Activated CD4-positive, CD25-positive, alpha-beta regulatory T cell treated with anti-CD3 and anti-CD28 coated beads, Interleukin-2, amount 50 U/mL, for 72 hours (primary cell): ENCODE measurements around the gene NDRG4.
"Not testable (repeated sequence)": the region's sequence is repeated elsewhere in the genome, so short reads cannot be mapped to it uniquely, and the experiment has no call there.

ENCODE experiments used
- DNase-seq: peaks from one replicate; pipeline ENCODE4 v3.0.0; 2021

NDRG4 gene

GRCh38 chr16:58465817-58466216 is 34.1 kb upstream of the NDRG4 start:
- no peak for DNase-seq

GRCh38 chr16:58466396-58466795 is 33.5 kb upstream of the NDRG4 start:
- DNase-seq = no peak

- no peak for DNase-seq
These were observed 32.0 kb upstream of the NDRG4 start for GRCh38 chr16:58467905-58468304.

GRCh38 chr16:58471209-58471975 is 28.6 kb upstream of the NDRG4 start:
- no peak for DNase-seq

GRCh38 chr16:58472266-58472665 is 27.7 kb upstream of the NDRG4 start:
- no peak for DNase-seq

GRCh38 chr16:58472827-58473226 is 27.1 kb upstream of the NDRG4 start:
- DNase-seq = no peak

- no peak for DNase-seq
These were observed 25.6 kb upstream of the NDRG4 start for GRCh38 chr16:58474296-58474695.

- no peak for DNase-seq
These were observed 24.8 kb upstream of the NDRG4 start for GRCh38 chr16:58475091-58475619.

GRCh38 chr16:58476791-58477190 is 23.2 kb upstream of the NDRG4 start:
- no peak for DNase-seq

GRCh38 chr16:58478427-58478826 is 21.5 kb upstream of the NDRG4 start:
- DNase-seq = no peak

GRCh38 chr16:58481226-58481869 is 18.6 kb upstream of the NDRG4 start:
- no peak for DNase-seq

GRCh38 chr16:58481931-58482330 is 18.0 kb upstream of the NDRG4 start:
- no peak for DNase-seq

GRCh38 chr16:58485184-58485887 is 14.6 kb upstream of the NDRG4 start:
- no peak for DNase-seq

GRCh38 chr16:58487566-58488351 is 12.2 kb upstream of the NDRG4 start:
- peak; percentile 80 for DNase-seq

GRCh38 chr16:58488531-58488930 is 11.4 kb upstream of the NDRG4 start:
- no peak for DNase-seq

GRCh38 chr16:58490065-58490464 is 9.9 kb upstream of the NDRG4 start:
- no peak for DNase-seq

GRCh38 chr16:58490539-58490938 is 9.4 kb upstream of the NDRG4 start:
- DNase-seq = not testable (repeated sequence)

- no peak for DNase-seq
These were observed 7.9 kb upstream of the NDRG4 start for GRCh38 chr16:58492066-58492465.

- DNase-seq = no peak
These were observed 7.2 kb upstream of the NDRG4 start for GRCh38 chr16:58492735-58493134.

- no peak for DNase-seq
These were observed 6.0 kb upstream of the NDRG4 start for GRCh38 chr16:58493756-58494431.

GRCh38 chr16:58494981-58495520 is 4.9 kb upstream of the NDRG4 start:
- no peak for DNase-seq
